COR-L47 (cell line): ENCODE data around the gene RET.

Experiments
- DNase-seq: peaks from one replicate; lab custom pipeline; 2025; lab: John Stamatoyannopoulos, UW

RET gene

GRCh38 chr10:43108951-43109350 lies 32.1 kb downstream of the RET start:
- DNase-seq, result no peak

GRCh38 chr10:43109671-43110249 lies 32.9 kb downstream of the RET start:
- DNase-seq, result no peak

- no peak for DNase-seq
Measured at GRCh38 chr10:43110338-43111071, 33.6 kb downstream of the RET start.

DNA sequence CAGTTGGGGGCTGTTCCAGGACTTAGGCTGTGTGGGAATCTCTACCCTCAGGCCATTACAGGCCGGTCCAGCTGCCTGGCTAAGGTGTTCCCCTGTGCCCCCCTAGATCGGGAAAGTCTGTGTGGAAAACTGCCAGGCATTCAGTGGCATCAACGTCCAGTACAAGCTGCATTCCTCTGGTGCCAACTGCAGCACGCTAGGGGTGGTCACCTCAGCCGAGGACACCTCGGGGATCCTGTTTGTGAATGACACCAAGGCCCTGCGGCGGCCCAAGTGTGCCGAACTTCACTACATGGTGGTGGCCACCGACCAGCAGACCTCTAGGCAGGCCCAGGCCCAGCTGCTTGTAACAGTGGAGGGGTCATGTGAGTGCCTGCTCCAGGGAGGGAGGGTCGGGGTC lies 34.2 kb downstream of the RET start:
- no peak for DNase-seq

DNA sequence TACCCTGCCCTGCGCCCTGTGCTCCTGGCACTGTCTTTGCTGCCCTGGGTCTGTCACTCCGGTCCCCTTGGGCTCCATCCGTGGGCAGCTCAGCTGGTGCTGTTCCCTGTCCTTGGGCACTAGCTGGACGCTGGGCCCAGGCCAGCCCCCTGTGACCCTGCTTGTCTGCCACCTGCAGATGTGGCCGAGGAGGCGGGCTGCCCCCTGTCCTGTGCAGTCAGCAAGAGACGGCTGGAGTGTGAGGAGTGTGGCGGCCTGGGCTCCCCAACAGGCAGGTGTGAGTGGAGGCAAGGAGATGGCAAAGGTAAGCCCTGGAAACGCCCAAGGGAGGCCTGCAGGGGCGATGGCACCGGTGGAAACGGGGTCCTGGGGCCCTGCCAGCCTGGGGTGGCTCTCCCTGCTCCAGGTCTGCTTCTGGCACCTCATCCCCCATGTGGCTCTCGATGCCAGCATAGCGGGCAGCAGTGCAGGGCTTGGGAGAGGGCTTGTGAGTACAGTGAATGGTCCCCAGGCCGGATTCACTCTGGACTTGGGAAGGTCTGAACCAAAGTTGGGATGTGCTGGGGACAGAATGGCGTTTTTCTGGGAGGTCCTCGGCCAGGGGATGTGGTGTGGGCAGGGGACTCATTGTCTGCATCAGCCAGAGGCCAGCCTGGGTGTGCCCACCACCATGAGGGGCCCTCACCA lies 35.2 kb downstream of the RET start:
- no peak for DNase-seq

- DNase-seq, result no peak
Measured at GRCh38 chr10:43112608-43112961, 35.7 kb downstream of the RET start.

DNA sequence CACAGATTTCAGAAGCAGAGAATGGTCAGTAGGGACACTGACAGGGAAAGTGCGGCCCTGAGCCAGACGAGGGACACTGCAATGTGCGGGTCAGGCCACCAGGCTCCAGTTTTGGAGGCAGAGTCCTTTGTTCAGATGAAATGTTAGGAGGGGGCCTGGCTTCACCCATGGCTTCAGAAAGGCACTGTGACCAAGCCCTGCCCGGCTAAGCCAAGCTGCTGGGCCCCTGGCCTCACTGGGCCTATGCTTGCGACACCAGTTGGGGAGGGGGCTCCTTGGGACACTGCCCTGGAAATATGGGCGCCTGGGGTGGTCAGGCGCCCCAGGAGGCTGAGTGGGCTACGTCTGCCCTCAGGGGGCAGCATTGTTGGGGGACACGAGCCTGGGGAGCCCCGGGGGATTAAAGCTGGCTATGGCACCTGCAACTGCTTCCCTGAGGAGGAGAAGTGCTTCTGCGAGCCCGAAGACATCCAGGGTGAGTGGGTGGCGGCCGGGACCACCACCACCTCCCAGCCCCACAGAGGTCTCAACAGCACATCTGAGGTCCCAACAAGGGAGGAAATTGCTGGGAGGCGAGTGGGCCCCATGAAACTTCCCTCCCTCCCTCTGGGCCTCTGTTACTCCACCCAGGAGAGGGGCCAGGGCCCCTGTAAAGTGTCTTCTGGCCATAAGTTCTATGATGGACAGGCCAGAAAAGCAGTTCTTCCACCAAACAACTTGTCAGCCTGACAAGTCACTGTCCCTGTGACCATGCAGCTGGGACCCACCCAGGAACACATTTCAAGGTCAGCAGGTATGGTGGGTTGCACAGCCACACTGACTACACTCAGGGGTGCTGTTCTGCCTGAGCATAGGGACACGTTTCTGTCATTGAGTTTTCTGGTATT lies 36.6 kb downstream of the RET start:
- no peak for DNase-seq

- DNase-seq, result no peak
Measured at GRCh38 chr10:43114088-43114742, 37.3 kb downstream of the RET start.

DNA sequence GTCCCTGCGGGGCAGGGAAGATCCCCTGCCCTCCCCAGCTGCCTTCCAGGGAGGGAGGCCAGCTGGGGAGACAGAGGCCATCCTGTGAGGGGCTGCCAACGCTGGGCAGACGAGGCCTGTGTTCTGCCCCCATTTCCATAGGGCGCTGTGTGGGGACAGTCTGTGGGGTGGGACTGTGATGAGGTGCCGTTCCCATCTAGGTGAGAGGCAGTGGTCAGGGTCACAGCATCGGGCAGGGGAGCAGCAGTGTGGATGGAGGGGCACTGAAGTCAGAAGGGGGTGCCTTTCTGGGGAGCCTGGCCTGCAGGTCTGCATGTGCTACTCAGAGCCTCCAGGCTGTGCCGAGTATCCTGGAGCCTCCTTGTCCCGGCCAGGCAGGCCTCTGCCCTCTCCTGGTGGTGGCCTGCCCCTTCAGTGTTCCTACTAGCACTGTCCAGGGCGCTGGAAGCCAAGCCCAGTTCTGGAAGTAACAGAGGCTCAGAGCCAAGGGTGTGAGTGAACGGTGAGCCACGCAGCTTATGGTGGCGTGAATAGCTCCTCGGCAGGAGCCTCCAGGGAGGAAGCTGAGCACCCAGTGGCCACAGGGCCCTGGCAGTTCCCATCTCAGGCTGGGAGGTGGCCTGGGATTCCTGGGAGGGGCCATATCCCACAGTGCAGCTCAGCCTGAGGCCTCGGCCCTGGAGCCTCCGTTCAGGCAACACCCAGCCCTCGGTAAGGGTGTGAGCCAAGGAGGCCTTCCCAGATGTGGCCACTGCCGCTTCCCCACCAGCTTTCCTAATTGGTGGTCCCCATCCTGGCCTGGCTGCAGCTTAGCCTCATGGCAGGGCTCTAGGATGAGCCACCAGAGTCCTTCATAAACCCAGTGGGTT lies 38.1 kb downstream of the RET start:
- DNase-seq, result no peak

DNA sequence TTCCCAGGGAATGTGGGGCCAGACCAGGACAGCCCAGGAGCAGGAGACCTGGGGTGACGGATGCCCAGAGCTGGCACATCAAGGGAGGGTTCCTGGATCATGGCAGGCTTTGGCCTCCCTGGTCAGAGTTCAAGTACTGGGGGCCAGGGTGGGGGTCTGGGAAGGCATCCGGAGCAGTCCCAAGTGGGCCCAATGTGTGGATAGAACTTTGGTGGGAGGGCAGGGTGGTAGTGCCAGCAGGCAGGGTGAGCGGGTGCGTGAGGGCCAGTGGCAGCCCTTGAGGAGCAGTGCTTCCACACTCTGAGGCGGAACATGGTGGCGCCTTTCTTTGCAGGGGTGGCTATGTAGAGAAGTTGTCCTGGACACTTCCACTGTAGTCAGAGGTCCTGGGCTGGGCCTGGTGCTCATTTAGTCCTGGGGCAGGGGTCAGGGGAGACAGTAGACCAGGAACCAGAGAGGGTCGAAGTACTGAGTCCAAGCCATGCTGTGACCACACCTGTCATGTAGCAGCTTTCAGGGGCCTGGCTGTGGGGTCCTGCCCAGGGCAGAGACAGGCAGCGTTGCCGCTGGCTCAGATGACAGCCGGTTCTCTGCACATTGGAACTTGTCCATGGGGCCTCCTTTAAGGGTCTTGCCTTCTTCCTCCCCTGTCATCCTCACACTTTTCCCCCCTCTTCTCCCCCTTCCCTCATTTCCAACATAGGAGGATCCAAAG lies 39.2 kb downstream of the RET start:
- no peak for DNase-seq

DNA sequence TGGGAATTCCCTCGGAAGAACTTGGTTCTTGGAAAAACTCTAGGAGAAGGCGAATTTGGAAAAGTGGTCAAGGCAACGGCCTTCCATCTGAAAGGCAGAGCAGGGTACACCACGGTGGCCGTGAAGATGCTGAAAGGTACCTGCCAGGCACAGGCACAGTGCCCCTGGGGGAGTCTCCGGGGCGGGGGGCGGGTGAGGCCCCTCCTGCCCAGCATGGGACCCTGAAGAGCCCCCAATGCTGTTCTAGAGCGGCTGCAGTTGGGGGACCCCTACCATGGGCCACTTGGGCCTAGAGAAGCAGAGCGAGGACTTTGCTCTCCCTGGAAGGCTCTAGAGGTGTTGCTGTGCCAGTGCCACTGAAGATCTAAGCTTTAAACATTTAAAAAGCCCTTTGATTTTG lies 39.7 kb downstream of the RET start:
- no peak for DNase-seq

GRCh38 chr10:43117031-43117776 lies 40.3 kb downstream of the RET start:
- no peak for DNase-seq

DNA sequence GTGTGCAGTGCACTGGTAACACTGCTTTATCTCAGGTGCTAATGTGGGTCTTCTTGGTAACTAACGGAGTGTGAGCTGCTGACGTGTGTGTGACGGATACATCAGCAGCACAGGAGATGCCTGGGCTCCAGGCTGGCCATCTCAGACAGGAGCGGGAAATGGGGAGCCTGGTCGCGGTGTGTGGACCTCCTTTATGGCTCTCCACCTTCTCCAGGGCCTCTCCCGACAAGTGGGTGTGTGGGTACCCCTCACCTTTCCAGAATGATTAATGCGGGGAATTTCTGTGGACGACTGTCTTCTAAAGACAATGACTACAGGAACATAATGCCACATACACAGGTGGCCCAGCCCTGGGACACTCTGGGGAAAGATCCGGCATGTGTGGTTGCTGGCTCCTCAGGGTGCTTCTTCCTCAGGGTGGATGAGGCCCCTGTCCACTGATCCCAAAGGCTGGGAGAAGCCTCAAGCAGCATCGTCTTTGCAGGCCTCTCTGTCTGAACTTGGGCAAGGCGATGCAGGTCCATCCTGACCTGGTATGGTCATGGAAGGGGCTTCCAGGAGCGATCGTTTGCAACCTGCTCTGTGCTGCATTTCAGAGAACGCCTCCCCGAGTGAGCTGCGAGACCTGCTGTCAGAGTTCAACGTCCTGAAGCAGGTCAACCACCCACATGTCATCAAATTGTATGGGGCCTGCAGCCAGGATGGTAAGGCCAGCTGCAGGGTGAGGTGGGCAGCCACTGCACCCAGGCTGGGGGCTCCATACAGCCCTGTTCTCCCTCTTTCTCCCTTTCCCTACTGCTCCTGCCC lies 41.1 kb downstream of the RET start:
- DNase-seq, result no peak

- no peak for DNase-seq
Measured at GRCh38 chr10:43118631-43119415, 42.0 kb downstream of the RET start.

DNA sequence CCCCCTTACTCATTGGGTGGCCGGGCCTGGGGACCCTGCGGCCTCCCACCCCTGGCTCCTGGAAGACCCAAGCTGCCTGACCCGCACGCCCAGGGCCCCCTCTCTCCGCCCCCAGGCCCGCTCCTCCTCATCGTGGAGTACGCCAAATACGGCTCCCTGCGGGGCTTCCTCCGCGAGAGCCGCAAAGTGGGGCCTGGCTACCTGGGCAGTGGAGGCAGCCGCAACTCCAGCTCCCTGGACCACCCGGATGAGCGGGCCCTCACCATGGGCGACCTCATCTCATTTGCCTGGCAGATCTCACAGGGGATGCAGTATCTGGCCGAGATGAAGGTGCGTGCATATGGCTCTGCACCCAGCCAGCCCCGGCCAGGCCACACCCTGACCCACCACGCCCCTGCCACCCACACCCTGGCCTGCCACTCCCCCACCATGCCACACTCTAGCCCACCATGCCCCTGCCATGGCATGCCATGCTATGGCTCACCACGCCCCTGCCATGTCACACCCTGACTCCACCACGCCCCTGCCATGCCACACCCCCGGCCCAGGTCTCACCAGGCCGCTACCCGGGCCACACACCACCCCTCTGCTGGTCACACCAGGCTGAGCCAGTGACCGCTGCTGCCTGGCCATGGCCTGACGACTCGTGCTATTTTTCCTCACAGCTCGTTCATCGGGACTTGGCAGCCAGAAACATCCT lies 42.7 kb downstream of the RET start:
- DNase-seq, result no peak

- no peak for DNase-seq
Measured at GRCh38 chr10:43120116-43120928, 43.5 kb downstream of the RET start.
